Stimulated activated CD4-positive, alpha-beta T cell treated with anti-CD3 and anti-CD28 coated beads, Interleukin-15, amount 100 ng/mL, for 1 hour (primary cell): Measurements from ENCODE around the gene OTOGL.
"Not testable (repeated sequence)": the region's sequence is repeated elsewhere in the genome, so short reads cannot be mapped to it uniquely, and the experiment has no call there.

ENCODE experiments used
- DNase-seq, 2 donors: peaks; one replicate each; pipeline ENCODE4 v3.0.0-alpha.2; 2020; ENCODE audit warnings: low read depth in 1 of 2, low spot score in 1 of 2

The OTOGL gene

GRCh38 chr12:80218925-80219324 is 119.6 kb downstream of the OTOGL start:
- DNase-seq, result not testable (repeated sequence)

- DNase-seq, result no peak
Observed at GRCh38 chr12:80219345-80219744, 120.0 kb downstream of the OTOGL start.

GRCh38 chr12:80222261-80222660 is 122.9 kb downstream of the OTOGL start:
- no peak for DNase-seq

- no peak for DNase-seq
Observed at GRCh38 chr12:80226576-80226975, 127.2 kb downstream of the OTOGL start.

- not testable (repeated sequence) for DNase-seq
Observed at GRCh38 chr12:80227904-80228303, 128.6 kb downstream of the OTOGL start.

- DNase-seq, result no peak
Observed at GRCh38 chr12:80230068-80230467, 130.7 kb downstream of the OTOGL start.

GRCh38 chr12:80232837-80233236 is 133.5 kb downstream of the OTOGL start:
- no peak for DNase-seq

- no peak for DNase-seq
Observed at GRCh38 chr12:80233926-80234325, 134.6 kb downstream of the OTOGL start.

GRCh38 chr12:80234667-80235066 is 135.3 kb downstream of the OTOGL start:
- DNase-seq, result no peak

- DNase-seq, result no peak
Observed at GRCh38 chr12:80235944-80236343, 136.6 kb downstream of the OTOGL start.

GRCh38 chr12:80239867-80240266 is 140.5 kb downstream of the OTOGL start:
- DNase-seq, result no peak

GRCh38 chr12:80241576-80242273 is 142.4 kb downstream of the OTOGL start:
- DNase-seq, result no peak

GRCh38 chr12:80242321-80242720 is 143.0 kb downstream of the OTOGL start:
- DNase-seq, result no peak

GRCh38 chr12:80249581-80249980 is 150.2 kb downstream of the OTOGL start:
- not testable (repeated sequence) for DNase-seq

- DNase-seq, result no peak
Observed at GRCh38 chr12:80257920-80258319, 158.6 kb downstream of the OTOGL start.

GRCh38 chr12:80260269-80260668 is 160.9 kb downstream of the OTOGL start:
- DNase-seq, result no peak

- DNase-seq, result no peak
Observed at GRCh38 chr12:80261403-80261802, 162.1 kb downstream of the OTOGL start.

GRCh38 chr12:80262346-80262745 is 163.0 kb downstream of the OTOGL start:
- no peak for DNase-seq

GRCh38 chr12:80262771-80263170 is 163.4 kb downstream of the OTOGL start:
- DNase-seq, result no peak

- no peak for DNase-seq
Observed at GRCh38 chr12:80264386-80264785, 165.0 kb downstream of the OTOGL start.

GRCh38 chr12:80264891-80265290 is 165.6 kb downstream of the OTOGL start:
- no peak for DNase-seq

- no peak for DNase-seq
Observed at GRCh38 chr12:80268924-80269749, 169.8 kb downstream of the OTOGL start.
